Type B pancreatic cell (in vitro differentiated cells): ENCODE data around the gene DPF3. TPM values are rescaled to one million over a fixed set of nuclear protein-coding genes. Genes with fewer than 3 reads are reported as not detected.

Source experiments
- DNase-seq: peaks from one replicate; pipeline ENCODE4 v3.0.0; 2021; ENCODE audit warnings: mixed read lengths; ENCODE audit not compliant: unreplicated experiment; ENCODE audit errors: extremely low spot score
- H3K27ac Mint-ChIP-seq: 2 replicates; pipeline ENCODE4 v1.8.0; 2021; ENCODE audit warnings: mild to moderate bottlenecking, mixed read lengths
- H3K27me3 Mint-ChIP-seq: 2 replicates; pipeline ENCODE4 v1.8.0; 2021; ENCODE audit warnings: mixed read lengths
- H3K36me3 Mint-ChIP-seq: 2 replicates; pipeline ENCODE4 v1.8.0; 2021; ENCODE audit warnings: mixed read lengths
- H3K4me1 Mint-ChIP-seq: one replicate; pipeline ENCODE4 v1.8.0; 2021; ENCODE audit warnings: mixed read lengths; ENCODE audit not compliant: unreplicated experiment
- H3K4me3 Mint-ChIP-seq: 2 replicates; pipeline ENCODE4 v1.8.0; 2021; ENCODE audit warnings: mild to moderate bottlenecking, mixed read lengths
- H3K9me3 Mint-ChIP-seq: 2 replicates; pipeline ENCODE4 v1.8.0; 2021; ENCODE audit warnings: mixed read lengths
- CTCF ChIP-seq: fragments of 200-600 bp; sonication (generic); conservative IDR thresholded peaks from 2 replicates; pipeline ENCODE4 v1.5.0; 2021; ENCODE audit warnings: antibody characterized with exemption, mild to moderate bottlenecking
- total RNA-seq: library from RNA; stranded (reverse); gene quantifications from 2 replicates; pipeline ENCODE4 v1.2.1, GENCODE V29; 2021; ENCODE audit warnings: low replicate concordance

DPF3 gene
- total RNA-seq, 1 donor from 2014 or later: 4.5 TPM

GRCh38 chr14:72574715-72575114, 319.2 kb downstream of the DPF3 start:
- H3K9me3 Mint-ChIP-seq: no peaks in the 10 kb centered on the region
- TF ChIP-seq CTCF: no peak
- H3K36me3 Mint-ChIP-seq: no peaks in the 10 kb centered on the region
- no peaks in the 10 kb centered on the region for H3K4me1 Mint-ChIP-seq
- DNase-seq: no peak
- H3K27ac Mint-ChIP-seq: no peak overlapping the region
- no peak overlapping the region for H3K4me3 Mint-ChIP-seq
- peaks cover 36% of the 10 kb centered on the region for H3K27me3 Mint-ChIP-seq

- DNase-seq: no peak
- Mint-ChIP-seq H3K27me3 (peaks cover 34% of the 10 kb centered on the region), H3K9me3 (no peaks in the 10 kb centered on the region), H3K27ac (no peak overlapping the region), H3K36me3 (no peaks in the 10 kb centered on the region), H3K4me1 (no peaks in the 10 kb centered on the region), H3K4me3 (no peak overlapping the region)
- TF ChIP-seq CTCF: no peak
These were observed 320.0 kb downstream of the DPF3 start for GRCh38 chr14:72573725-72574417.

Other genes starting within 250 kb of the DPF3 start
- 11.0 and 17.9 TPM in 2 replicates for gene DCAF4, start 32.4 kb upstream of the DPF3 start, total RNA-seq
- 18.6 and 19.7 TPM in 2 replicates for gene ZFYVE1, start 133.0 kb upstream of the DPF3 start, total RNA-seq
- gene RBM25, start 164.4 kb upstream of the DPF3 start, total RNA-seq: 77.9 and 94.6 TPM in 2 replicates
- 58.9 and 76.4 TPM in 2 replicates for gene PSEN1, start 242.4 kb upstream of the DPF3 start, total RNA-seq